ENCODE data around the gene TMEM44.

Gene TMEM44

DNA sequence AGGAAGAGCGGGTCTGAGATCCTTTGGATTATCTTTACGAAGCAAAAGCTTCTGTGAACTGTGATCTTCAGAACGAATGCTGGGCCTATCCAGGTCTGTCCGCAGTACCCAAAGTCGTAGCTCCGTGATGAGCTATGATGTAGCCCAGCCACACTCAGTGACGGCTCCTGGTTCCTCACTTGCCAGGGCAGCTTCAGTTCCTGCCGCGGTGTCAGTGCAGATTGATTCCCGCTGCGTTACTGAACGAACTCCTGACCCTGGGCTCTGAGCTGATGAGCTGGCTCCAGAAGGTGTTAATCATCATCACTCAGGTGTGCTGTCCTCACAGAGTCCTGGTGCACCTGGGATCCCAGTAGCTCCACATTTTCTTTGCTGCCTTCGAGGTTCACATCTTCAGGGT, 45.0 kb downstream of the TMEM44 start:
- TF ChIP-seq TAF1 (IDR thresholded peaks at IDR 0.05; ENCODE audit: borderline replicate concordance, low read depth, low read length) = no peak
- no peak for TF ChIP-seq POLR2AphosphoS5 (IDR thresholded peaks at IDR 0.05; ENCODE audit: low read depth, low read length)
- DNase-seq (ENCODE audit: insufficient read length) (no peak), FAIRE-seq (no peak)

DNA sequence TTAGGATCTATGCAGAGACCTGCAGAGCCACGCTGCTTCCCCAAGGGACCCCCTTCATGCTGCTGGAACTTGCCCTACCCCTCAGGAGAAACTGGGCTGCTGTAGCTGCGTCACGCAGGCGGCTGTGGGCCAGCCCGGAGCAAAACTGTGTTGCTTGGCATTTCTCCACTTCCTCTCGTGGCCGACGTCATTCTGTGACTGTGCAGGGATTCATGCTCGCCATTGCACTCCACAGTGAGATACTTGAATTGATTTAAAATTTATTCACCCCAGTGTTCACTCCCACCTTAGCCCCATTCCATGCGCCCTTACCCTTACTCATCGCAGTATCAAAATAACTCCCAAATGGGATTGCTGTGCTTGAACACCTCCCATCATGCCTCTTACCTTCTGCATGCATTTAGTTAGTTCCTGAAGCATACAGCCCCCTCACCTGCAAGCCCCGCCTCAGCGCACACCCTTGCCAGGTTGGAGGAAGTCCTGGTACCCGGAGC, 45.7 kb downstream of the TMEM44 start:
- FAIRE-seq (no peak), DNase-seq (ENCODE audit: insufficient read length) (no peak)
- no peak for TF ChIP-seq POLR2AphosphoS5 (IDR thresholded peaks at IDR 0.05; ENCODE audit: low read depth, low read length)
- TF ChIP-seq POLR2A (IDR thresholded peaks at IDR 0.05; ENCODE audit: low read depth, low read length) = no peak
- TF ChIP-seq TAF1 (IDR thresholded peaks at IDR 0.05; ENCODE audit: borderline replicate concordance, low read depth, low read length) = no peak

DNA sequence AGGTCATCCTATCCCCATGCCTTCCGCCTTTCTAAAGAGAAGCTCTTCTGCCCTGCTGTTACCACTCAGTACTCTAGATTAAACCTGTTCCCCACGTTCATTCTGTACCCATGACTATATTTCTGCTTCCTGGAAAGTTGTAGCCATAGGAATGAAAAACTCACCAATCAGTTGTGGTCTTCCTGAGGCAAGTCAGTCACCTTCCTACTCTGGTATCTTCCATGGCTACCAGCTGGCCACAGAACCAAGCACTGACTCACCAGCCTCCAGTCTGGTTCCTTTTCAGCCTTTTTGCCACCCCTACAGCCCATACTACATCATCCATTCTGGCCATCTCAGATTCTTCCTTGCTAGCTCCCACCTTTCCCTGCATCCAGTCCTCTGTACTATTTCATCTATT, 46.4 kb downstream of the TMEM44 start:
- no peak for FAIRE-seq
- DNase-seq (ENCODE audit: insufficient read length) = no peak
- no peak for TF ChIP-seq POLR2AphosphoS5 (IDR thresholded peaks at IDR 0.05; ENCODE audit: low read depth, low read length)
- TF ChIP-seq POLR2A (IDR thresholded peaks at IDR 0.05; ENCODE audit: low read depth, low read length) = no peak
- no peak for TF ChIP-seq TAF1 (IDR thresholded peaks at IDR 0.05; ENCODE audit: borderline replicate concordance, low read depth, low read length)

DNA sequence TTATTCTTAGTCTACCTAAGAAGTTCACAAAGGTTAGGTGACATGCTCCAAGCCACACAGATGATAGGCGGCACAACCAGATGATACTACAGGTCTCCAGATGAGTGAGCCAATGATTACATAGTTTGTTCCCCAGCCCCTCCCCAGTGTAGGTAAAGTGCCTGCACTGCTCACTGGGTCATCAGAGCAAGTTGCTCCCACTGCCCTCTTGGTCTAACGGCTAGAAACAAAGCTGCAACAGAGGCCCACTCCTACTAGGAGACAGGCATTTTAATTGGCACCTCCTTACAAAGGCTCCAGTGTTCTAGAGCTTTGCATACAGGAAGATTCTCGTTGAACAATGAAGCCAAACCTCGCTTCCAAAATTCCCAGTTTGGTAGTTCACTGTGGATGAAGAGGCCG, 47.3 kb downstream of the TMEM44 start:
- DNase-seq (ENCODE audit: insufficient read length) (no peak), FAIRE-seq (no peak)
- TF ChIP-seq POLR2A (IDR thresholded peaks at IDR 0.05; ENCODE audit: low read depth, low read length) (no peak), TAF1 (IDR thresholded peaks at IDR 0.05; ENCODE audit: borderline replicate concordance, low read depth, low read length) (no peak), POLR2AphosphoS5 (IDR thresholded peaks at IDR 0.05; ENCODE audit: low read depth, low read length) (no peak)

DNA sequence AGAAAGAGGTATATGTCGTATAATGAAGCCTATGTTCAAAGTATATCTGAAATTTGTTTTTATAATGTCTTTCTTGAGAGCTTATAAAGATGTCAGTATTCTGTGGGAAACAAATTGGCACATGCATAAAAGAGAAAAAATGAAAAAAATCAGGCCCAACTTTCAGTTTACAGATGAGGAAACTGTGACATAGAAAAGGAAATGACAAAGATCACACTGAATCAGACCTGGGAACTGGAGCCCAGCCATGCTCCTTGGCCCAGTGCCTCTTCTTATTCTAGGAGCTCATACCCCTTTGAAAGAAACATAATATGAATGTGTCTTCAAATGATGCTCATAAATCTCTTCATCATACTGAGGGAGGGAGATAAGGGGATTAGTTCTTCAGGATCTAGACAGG, 48.4 kb downstream of the TMEM44 start:
- DNase-seq (ENCODE audit: insufficient read length) (no peak), FAIRE-seq (no peak)
- no peak for TF ChIP-seq TAF1 (IDR thresholded peaks at IDR 0.05; ENCODE audit: borderline replicate concordance, low read depth, low read length)
- TF ChIP-seq POLR2AphosphoS5 (IDR thresholded peaks at IDR 0.05; ENCODE audit: low read depth, low read length) = no peak
- no peak for TF ChIP-seq POLR2A (IDR thresholded peaks at IDR 0.05; ENCODE audit: low read depth, low read length)

DNA sequence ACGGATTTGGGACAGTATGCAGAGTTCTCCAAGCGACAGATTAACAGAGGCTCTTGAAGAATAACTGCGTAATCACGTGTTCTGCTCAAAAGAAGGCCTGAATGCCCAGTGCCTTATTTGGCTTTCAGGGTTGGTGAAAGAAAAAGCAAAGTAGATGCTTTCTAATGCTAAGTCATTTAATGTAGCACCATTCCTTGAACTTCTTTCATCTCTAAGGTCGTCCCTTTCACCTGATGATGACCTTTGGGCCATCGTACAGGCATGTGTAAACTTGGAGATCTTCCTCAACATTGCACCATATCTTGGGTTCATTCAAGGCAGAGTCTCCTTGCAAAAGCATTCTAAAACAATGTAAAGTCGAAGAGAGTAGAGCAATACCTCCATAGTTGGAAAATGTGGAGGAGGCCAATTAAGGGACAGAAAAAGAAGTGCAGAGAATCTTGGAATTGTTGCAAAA, 48.9 kb downstream of the TMEM44 start:
- DNase-seq (ENCODE audit: insufficient read length) (no peak), FAIRE-seq (no peak)
- no peak for TF ChIP-seq TAF1 (IDR thresholded peaks at IDR 0.05; ENCODE audit: borderline replicate concordance, low read depth, low read length)
- TF ChIP-seq POLR2A (IDR thresholded peaks at IDR 0.05; ENCODE audit: low read depth, low read length) = no peak
- TF ChIP-seq POLR2AphosphoS5 (IDR thresholded peaks at IDR 0.05; ENCODE audit: low read depth, low read length) = no peak

DNA sequence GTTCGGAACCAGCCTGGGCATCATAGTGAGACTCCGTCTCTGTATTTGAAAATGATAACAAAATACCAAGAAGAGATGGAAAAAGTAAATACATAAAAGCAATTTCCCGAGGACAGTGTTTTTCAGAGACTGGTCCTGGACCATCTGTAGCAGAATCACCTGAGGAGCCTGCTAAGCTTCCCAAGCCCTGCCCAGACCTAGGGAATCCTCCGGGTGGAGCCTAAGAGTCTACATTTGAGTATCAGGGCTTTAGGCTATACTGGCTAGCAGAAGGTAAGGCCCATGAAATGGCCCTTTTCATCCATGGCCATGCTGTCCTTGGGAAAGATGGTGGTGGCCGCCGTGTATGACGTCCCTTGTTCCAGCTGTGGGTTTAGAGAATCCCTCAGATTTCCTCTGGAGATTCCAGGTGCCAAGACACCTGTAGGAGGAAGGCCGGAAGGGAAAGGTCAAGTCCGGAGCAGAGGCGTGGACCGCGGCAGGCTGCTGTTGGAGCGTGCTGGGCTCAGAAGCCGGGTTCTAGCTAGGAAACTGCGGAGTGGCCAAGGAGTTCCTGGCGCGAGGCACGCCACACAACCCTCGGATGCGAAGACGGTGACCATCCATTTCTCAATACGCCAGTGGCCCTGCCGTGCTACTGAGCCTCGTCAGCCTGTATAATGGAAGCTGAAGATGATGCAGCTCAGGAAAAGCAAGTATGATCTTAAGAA, 50.9 kb downstream of the TMEM44 start:
- no peak for TF ChIP-seq TAF1 (IDR thresholded peaks at IDR 0.05; ENCODE audit: borderline replicate concordance, low read depth, low read length)
- no peak for DNase-seq (ENCODE audit: insufficient read length)
- FAIRE-seq = no peak

DNA sequence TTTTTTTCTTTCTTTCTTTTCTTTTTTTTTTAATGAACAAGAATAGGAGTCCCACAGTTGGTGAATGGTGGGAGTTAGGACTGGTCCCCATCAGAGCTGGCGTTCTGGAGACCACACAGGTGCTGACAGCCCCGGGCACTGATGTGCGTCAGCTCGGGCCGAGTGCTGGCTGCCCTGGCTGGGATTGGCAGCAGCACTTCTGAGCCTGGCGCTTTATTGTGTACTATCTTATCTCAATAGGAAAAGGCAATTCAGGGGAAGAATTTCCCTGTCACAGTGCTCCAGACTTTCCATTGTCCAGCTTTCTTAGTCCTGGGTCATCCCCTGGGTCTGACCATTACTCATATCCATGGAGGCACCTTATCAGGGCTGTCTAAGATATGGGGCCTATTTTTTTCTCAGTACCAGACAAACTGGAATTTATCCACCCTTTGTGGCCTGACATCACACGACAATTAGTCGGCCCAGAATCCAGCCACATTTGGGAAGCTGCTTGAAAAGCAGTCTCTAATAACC, 54.1 kb downstream of the TMEM44 start:
- TF ChIP-seq TAF1 (IDR thresholded peaks at IDR 0.05; ENCODE audit: borderline replicate concordance, low read depth, low read length) = no peak
- TF ChIP-seq POLR2A (IDR thresholded peaks at IDR 0.05; ENCODE audit: low read depth, low read length) = no peak
- no peak for TF ChIP-seq POLR2AphosphoS5 (IDR thresholded peaks at IDR 0.05; ENCODE audit: low read depth, low read length)
- no peak for FAIRE-seq
- no peak for DNase-seq (ENCODE audit: insufficient read length)

DNA sequence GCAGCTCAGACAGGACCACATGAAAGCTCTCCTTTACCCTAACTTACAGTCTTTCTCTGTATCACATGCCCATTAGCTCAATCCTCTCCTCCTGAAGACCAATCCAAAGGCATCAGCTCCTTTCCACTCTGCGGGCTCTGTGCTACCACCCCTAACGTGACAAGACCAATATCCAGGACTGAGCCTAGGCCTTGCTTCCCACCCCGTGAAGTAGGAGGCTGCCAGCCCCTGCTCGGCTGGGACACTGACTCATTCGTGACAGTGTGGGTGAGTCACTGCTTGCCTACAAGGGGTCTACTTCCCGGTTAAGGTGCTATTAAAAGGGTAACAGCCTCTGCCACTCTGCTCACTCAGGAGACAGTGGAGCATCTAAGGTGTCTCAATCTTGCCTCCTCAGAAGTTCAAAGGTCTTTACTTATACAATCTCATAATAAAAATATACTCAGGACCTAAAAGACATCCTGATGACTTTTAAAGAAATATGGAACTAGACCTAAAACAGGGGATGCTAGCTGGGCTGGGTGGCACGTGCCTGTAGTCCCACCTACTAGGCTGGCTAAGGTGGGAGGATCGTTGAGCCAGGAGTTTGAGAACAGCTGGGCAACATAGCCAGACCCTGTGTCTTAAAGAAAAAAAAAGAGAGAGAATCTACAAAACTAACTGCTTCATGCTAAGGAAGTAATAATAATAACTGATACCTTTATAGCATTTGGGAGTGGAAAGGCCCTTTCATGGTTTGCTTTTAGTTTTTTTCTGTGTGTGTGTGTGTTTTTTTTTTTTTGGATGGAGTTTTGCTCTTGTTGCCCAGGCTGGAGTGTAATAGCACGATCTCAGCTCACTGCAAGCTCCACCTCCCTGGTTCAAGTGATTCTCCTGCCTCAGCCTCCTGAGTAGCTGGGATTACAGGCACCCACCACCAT, 55.0 kb downstream of the TMEM44 start:
- DNase-seq (ENCODE audit: insufficient read length) (no peak), FAIRE-seq (no peak)
- no peak for TF ChIP-seq POLR2AphosphoS5 (IDR thresholded peaks at IDR 0.05; ENCODE audit: low read depth, low read length)
- no peak for TF ChIP-seq TAF1 (IDR thresholded peaks at IDR 0.05; ENCODE audit: borderline replicate concordance, low read depth, low read length)
- TF ChIP-seq POLR2A (IDR thresholded peaks at IDR 0.05; ENCODE audit: low read depth, low read length) = no peak

DNA sequence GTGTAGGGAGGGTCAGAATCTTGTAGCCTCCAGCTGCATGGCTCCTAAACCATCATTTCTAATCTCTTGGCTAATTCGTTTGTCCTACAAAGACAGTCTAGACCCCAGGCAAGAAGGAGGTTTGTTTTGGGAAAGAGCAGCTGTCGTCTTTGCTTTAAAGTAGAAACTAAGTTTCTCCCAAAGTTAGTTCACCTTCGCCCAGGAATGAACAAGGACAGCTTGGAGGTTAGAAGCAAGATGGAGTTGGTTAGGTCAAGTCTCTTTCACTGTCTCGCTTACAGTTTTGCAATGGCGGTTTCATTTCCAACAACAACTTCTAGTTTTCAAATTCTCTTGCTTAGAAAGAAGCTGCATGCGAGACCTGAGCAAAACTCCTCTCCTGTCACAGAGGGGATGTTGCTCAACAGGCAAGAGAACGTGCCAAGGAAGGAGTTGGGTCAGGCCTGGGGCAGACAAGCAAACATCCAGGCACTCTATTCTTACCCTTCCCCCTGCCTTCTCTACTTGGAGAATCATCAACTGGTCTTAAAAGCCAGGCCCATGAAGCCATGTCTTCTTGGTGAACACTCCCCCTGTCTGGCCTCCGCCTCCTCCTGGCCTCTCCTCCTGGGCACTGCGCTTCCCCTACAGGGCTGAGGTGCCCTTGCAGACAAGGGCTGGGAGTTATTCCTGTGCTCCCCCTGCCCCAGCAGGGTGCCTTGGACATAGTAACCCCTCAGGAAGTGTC, 57.6 kb downstream of the TMEM44 start:
- DNase-seq (ENCODE audit: insufficient read length) (no peak), FAIRE-seq (no peak)
- TF ChIP-seq POLR2A (IDR thresholded peaks at IDR 0.05; ENCODE audit: low read depth, low read length) = no peak
- no peak for TF ChIP-seq POLR2AphosphoS5 (IDR thresholded peaks at IDR 0.05; ENCODE audit: low read depth, low read length)
- no peak for TF ChIP-seq TAF1 (IDR thresholded peaks at IDR 0.05; ENCODE audit: borderline replicate concordance, low read depth, low read length)

Measured in GM12892 (cell line).